Tibial nerve (tissue), 4 donors: ENCODE measurements around the gene LARP7.

Source experiments
- EP300 ChIP-seq, 2 donors: sonication (generic); formaldehyde crosslinking; IDR thresholded peaks; one replicate each; pipeline ENCODE4 v1.6.1; 2017; ENCODE audit warnings: antibody characterized with exemption in 2 of 2, mild to moderate bottlenecking in 1 of 2
- TF ChIP-seq, protein P1 (sequence below), 5 experiments: fragments of 200-600 bp in 3 of 5; fragments of 450-650 bp in 2 of 5; sonication (generic) in 3 of 5; IDR thresholded peaks; one replicate each; pipeline ENCODE4 v1.5.1; 2016 to 2019; ENCODE audit warnings: antibody characterized with exemption in 5 of 5, mild to moderate bottlenecking in 3 of 5, moderate library complexity in 2 of 5

GRCh38 chr4:112664611-112665010 lies 27.7 kb downstream of the LARP7 start:
- TF ChIP-seq, protein P1, sequence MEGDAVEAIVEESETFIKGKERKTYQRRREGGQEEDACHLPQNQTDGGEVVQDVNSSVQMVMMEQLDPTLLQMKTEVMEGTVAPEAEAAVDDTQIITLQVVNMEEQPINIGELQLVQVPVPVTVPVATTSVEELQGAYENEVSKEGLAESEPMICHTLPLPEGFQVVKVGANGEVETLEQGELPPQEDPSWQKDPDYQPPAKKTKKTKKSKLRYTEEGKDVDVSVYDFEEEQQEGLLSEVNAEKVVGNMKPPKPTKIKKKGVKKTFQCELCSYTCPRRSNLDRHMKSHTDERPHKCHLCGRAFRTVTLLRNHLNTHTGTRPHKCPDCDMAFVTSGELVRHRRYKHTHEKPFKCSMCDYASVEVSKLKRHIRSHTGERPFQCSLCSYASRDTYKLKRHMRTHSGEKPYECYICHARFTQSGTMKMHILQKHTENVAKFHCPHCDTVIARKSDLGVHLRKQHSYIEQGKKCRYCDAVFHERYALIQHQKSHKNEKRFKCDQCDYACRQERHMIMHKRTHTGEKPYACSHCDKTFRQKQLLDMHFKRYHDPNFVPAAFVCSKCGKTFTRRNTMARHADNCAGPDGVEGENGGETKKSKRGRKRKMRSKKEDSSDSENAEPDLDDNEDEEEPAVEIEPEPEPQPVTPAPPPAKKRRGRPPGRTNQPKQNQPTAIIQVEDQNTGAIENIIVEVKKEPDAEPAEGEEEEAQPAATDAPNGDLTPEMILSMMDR (IDR thresholded peaks at IDR 0.05), result no peak
- TF ChIP-seq EP300 (IDR thresholded peaks at IDR 0.05), result no peak
